GM10248 (cell line): ENCODE results near the gene SLC27A4.

Experiments used
- CTCF ChIA-PET: fragments of 300-600 bp; sonication (Branson Sonifier 250); formaldehyde crosslinking; extraction: SDS; loops from one replicate; lab custom pipeline; 2021; ENCODE audit warnings: antibody characterized with exemption; lab: Yijun Ruan, JAX
- POLR2A ChIA-PET: fragments of 350-650 bp; sonication (Branson Sonifier 250); formaldehyde crosslinking; extraction: SDS; loops from one replicate; lab custom pipeline; 2020; ENCODE audit warnings: antibody characterized with exemption; lab: Yijun Ruan, JAX
- DNase-seq: peaks from one replicate; pipeline ENCODE4 v3.0.0; 2012; ENCODE audit errors: extremely low spot score
- CTCF ChIP-seq: IDR thresholded peaks from 2 replicates; pipeline ENCODE4 v1.5.1; 2012; ENCODE audit warnings: mild to moderate bottlenecking, low read depth; ENCODE audit errors: extremely low read depth, missing control alignments, control extremely low read depth

SLC27A4 gene

GRCh38 chr9:128396970-128397613 lies 56.8 kb downstream of the SLC27A4 start:
- DNase-seq = no peak
- CTCF ChIA-PET = interaction anchor here (2.4 kb wide), 1 partner anchor 35 kb away, joined by 8 read pairs; no protein-coding TSS in a partner anchor
- POLR2A ChIA-PET = no interaction called here
- no peak for TF ChIP-seq CTCF

- no peak for DNase-seq
- no peak for TF ChIP-seq CTCF
- ChIA-PET POLR2A (interaction anchor here (0.5 to 0.6 kb wide), 2 partner anchors 155 to 229 kb away, joined by 3 to 4 read pairs; partner anchors contain the start of gene SPTAN1), CTCF (interaction anchor here (0.7 to 2.4 kb wide), 2 partner anchors 36 to 43 kb away, joined by 3 to 8 read pairs; no protein-coding TSS in a partner anchor)
Measured at GRCh38 chr9:128397831-128398230, 57.5 kb downstream of the SLC27A4 start.

GRCh38 chr9:128399861-128400260 lies 59.5 kb downstream of the SLC27A4 start:
- TF ChIP-seq CTCF = no peak
- DNase-seq = no peak
- ChIA-PET CTCF (no interaction called here), POLR2A (no interaction called here)

GRCh38 chr9:128404560-128404959 lies 64.2 kb downstream of the SLC27A4 start:
- DNase-seq = no peak
- no peak for TF ChIP-seq CTCF
- POLR2A ChIA-PET = no interaction called here
- CTCF ChIA-PET = no interaction called here

- POLR2A ChIA-PET = interaction anchor here (0.5 kb wide), 1 partner anchor 16 kb away, joined by 3 read pairs; the partner anchor contains the start of gene CERCAM
- CTCF ChIA-PET = no interaction called here
- DNase-seq = no peak
- no peak for TF ChIP-seq CTCF
Measured at GRCh38 chr9:128405077-128405779, 64.9 kb downstream of the SLC27A4 start.

GRCh38 chr9:128405780-128406171 lies 65.4 kb downstream of the SLC27A4 start:
- CTCF ChIA-PET = interaction anchor here (1.4 kb wide), 1 partner anchor 14 kb away, joined by 7 read pairs; no protein-coding TSS in a partner anchor
- TF ChIP-seq CTCF = no peak
- POLR2A ChIA-PET = no interaction called here
- no peak for DNase-seq
